K562 (cell line): ENCODE measurements around the gene CSPG5. TPM values are rescaled to one million over a fixed set of nuclear protein-coding genes. Genes with fewer than 3 reads are reported as not detected.

Source experiments
- ATAC-seq: fragments of 200-7000 bp; cut with Tn5 transposase; 3 replicates; pipeline ENCODE4 v1.9.1; 2020; ENCODE audit warnings: moderate library complexity
- BruUV-seq: library from RNA; stranded (reverse); fragments of 400-500 nt; replicated peaks from 2 replicates; lab custom pipeline; 2021; lab: Mats Ljungman, UMichigan
- CTCF ChIA-PET: fragments of 300-600 bp; formaldehyde crosslinking; extraction: SDS; loops from one replicate; lab custom pipeline; 2021; ENCODE audit warnings: low intra/inter-chr PET ratio; lab: Yijun Ruan, JAX
- POLR2A ChIA-PET: fragments of 300-600, 350-650 bp; sonication (Branson Sonifier 250); formaldehyde crosslinking; extraction: SDS; loops from one replicate; lab custom pipeline; 2021; ENCODE audit warnings: antibody characterized with exemption, inconsistent platforms; lab: Yijun Ruan, JAX
- DNase-seq, 4 experiments: peaks; one replicate each; pipeline versions ENCODE4 v3.0.0 to v3.0.0-alpha.2; 2011 to 2018; ENCODE audit warnings: low spot score in 3 of 4, mixed read lengths in 3 of 4; ENCODE audit errors: extremely low read depth in 1 of 4
- FAIRE-seq: peaks from 2 replicates; lab custom pipeline; 2011; peaks lifted over from hg19 to GRCh38; lab: Jason Lieb, UNC
- H2AFZ ChIP-seq: 2 replicates; pipeline ENCODE4 v1.6.0; 2011; ENCODE audit warnings: low read depth, low read length, control low read depth, inconsistent platforms
- H3K27ac ChIP-seq: fragments of 200-600 bp; 3 replicates; pipeline ENCODE4 v1.8.0; 2011; ENCODE audit warnings: low read depth, mild to moderate bottlenecking, control low read depth, inconsistent platforms, low read length, moderate library complexity, mixed read lengths; ENCODE audit errors: extremely low read depth
- H3K27me3 ChIP-seq, 2 experiments: fragments of 300-600 bp in 1 of 2; 2 replicates in 1 of 2; 3 replicates in 1 of 2; pipeline versions ENCODE4 v1.6.0 to v1.8.0; 2011; ENCODE audit warnings: inconsistent platforms in 2 of 2, low read length in 2 of 2, mild to moderate bottlenecking in 1 of 2, mixed read lengths in 1 of 2, moderate library complexity in 1 of 2; ENCODE audit not compliant: control insufficient read depth in 2 of 2, insufficient read depth in 2 of 2
- H3K36me3 ChIP-seq: fragments of 300-600 bp; 3 replicates; pipeline ENCODE4 v1.8.0; 2011; ENCODE audit warnings: mild to moderate bottlenecking, low read length, inconsistent platforms; ENCODE audit not compliant: control insufficient read depth, insufficient read depth
- H3K4me1 ChIP-seq, 2 experiments: fragments of 200-600 bp in 1 of 2; replicated peaks in 1 of 2; 2 replicates in 1 of 2; 3 replicates in 1 of 2; pipeline versions ENCODE4 v1.5.1 to v1.8.0; 2011; ENCODE audit warnings: inconsistent platforms in 2 of 2, low read length in 2 of 2, mild to moderate bottlenecking in 1 of 2, mixed read lengths in 1 of 2, moderate library complexity in 1 of 2; ENCODE audit not compliant: control insufficient read depth in 2 of 2, insufficient read depth in 2 of 2
- H3K4me2 ChIP-seq: 2 replicates; pipeline ENCODE4 v1.6.1; 2011; ENCODE audit warnings: low read length, control low read depth, inconsistent platforms, mixed read lengths; ENCODE audit not compliant: insufficient read depth
- H3K4me3 ChIP-seq: fragments of 200-600 bp; sonication (generic), shearing (Covaris generic); 2 replicates; pipeline ENCODE4 v1.5.1; 2016; ENCODE audit warnings: control low read depth, inconsistent platforms
- H3K79me2 ChIP-seq: fragments of 200-600 bp; 3 replicates; pipeline ENCODE4 v1.8.0; 2011; ENCODE audit warnings: low read length, inconsistent platforms; ENCODE audit not compliant: control insufficient read depth, insufficient read depth
- H3K9ac ChIP-seq, 2 experiments: 2 replicates each; pipeline versions ENCODE4 v1.6.0 to v1.6.1; 2011; ENCODE audit warnings: low read depth in 2 of 2, low read length in 2 of 2, control low read depth in 1 of 2, inconsistent platforms in 1 of 2, mild to moderate bottlenecking in 1 of 2, mixed read lengths in 1 of 2; ENCODE audit not compliant: insufficient read depth in 1 of 2
- H3K9me1 ChIP-seq: one replicate; pipeline ENCODE4 v1.6.0; 2011; ENCODE audit warnings: inconsistent platforms, mild to moderate bottlenecking, low read length, moderate library complexity; ENCODE audit not compliant: control insufficient read depth, insufficient read depth
- H3K9me3 ChIP-seq: replicated peaks from 2 replicates; pipeline ENCODE4 v1.5.1; 2011; ENCODE audit warnings: low read depth, low read length, inconsistent platforms; ENCODE audit not compliant: control insufficient read depth, insufficient read depth
- H4K20me1 ChIP-seq: replicated peaks from 2 replicates; pipeline ENCODE4 v1.6.1; 2011; ENCODE audit warnings: low read length, inconsistent platforms, mixed read lengths; ENCODE audit not compliant: control insufficient read depth, insufficient read depth
- ATF7 ChIP-seq: fragments of 450-650 bp; IDR thresholded peaks from 2 replicates; pipeline ENCODE4 v1.7.1; 2014; ENCODE audit warnings: mild to moderate bottlenecking, moderate library complexity
- BACH1 ChIP-seq: fragments of 200-800 bp; sonication (Bioruptor generic); IDR thresholded peaks from 2 replicates; pipeline ENCODE4 v1.6.1; 2016; ENCODE audit warnings: missing genetic modification characterization, missing compliant biosample characterization
- BDP1 ChIP-seq: IDR thresholded peaks from 3 replicates; pipeline ENCODE4 v1.6.1; 2011; ENCODE audit not compliant: insufficient read length, insufficient read depth
- CBFA2T2 ChIP-seq: fragments of 450-650 bp; conservative IDR thresholded peaks from 2 replicates; pipeline ENCODE4 v1.6.1; 2017; ENCODE audit warnings: mild to moderate bottlenecking
- DIDO1 ChIP-seq: fragments of 450-650 bp; IDR thresholded peaks from 2 replicates; pipeline ENCODE4 v1.6.1; 2016; ENCODE audit warnings: low read depth, missing biosample characterization, missing genetic modification characterization
- E2F3 ChIP-seq: fragments of 250-450 bp; sonication (Bioruptor Pico); IDR thresholded peaks from 2 replicates; pipeline ENCODE4 v1.4.0; 2020; ENCODE audit warnings: mild to moderate bottlenecking
- FOS ChIP-seq: IDR thresholded peaks from 3 replicates; pipeline ENCODE4 v1.6.1; 2011; ENCODE audit not compliant: insufficient read length; ENCODE audit errors: extremely low read depth
- KLF6 ChIP-seq: fragments of 250-450 bp; sonication (Bioruptor Pico); IDR thresholded peaks from 2 replicates; pipeline ENCODE4 v1.4.0; 2020; ENCODE audit warnings: mild to moderate bottlenecking, moderate library complexity, borderline replicate concordance
- MAX ChIP-seq: sonication (generic); formaldehyde crosslinking; IDR thresholded peaks from 2 replicates; pipeline ENCODE4 v1.9.0; 2022; ENCODE audit warnings: mild to moderate bottlenecking, missing genetic modification reagents
- MEF2D ChIP-seq: conservative IDR thresholded peaks from 2 replicates; pipeline ENCODE4 v1.6.1; 2016; ENCODE audit warnings: low read depth, missing genetic modification characterization, missing compliant biosample characterization
- NCOA1 ChIP-seq: fragments of 450-650 bp; IDR thresholded peaks from 2 replicates; pipeline ENCODE4 v1.6.1; 2016; ENCODE audit warnings: low read depth
- NFIC ChIP-seq: fragments of 450-650 bp; IDR thresholded peaks from 2 replicates; pipeline ENCODE4 v1.6.1; 2017; ENCODE audit warnings: mild to moderate bottlenecking, inconsistent platforms
- NONO ChIP-seq, 2 experiments: fragments of 200-400 bp in 1 of 2; fragments of 450-650 bp in 1 of 2; formaldehyde crosslinking in 1 of 2; IDR thresholded peaks; 2 replicates each; pipeline ENCODE4 v1.6.1; 2017; ENCODE audit warnings: low read depth in 2 of 2, mild to moderate bottlenecking in 2 of 2, moderate library complexity in 2 of 2, low read length in 1 of 2
- PHB2 ChIP-seq: fragments of 450-650 bp; IDR thresholded peaks from 2 replicates; pipeline ENCODE4 v1.6.1; 2017; ENCODE audit warnings: low read depth
- PYGO2 ChIP-seq: fragments of 450-650 bp; IDR thresholded peaks from 2 replicates; pipeline ENCODE4 v1.6.1; 2016; ENCODE audit warnings: mild to moderate bottlenecking, missing genetic modification characterization, moderate library complexity, missing compliant biosample characterization
- SIRT6 ChIP-seq: IDR thresholded peaks from one replicate; pipeline ENCODE4 v1.6.1; 2012; ENCODE audit warnings: low read depth, mild to moderate bottlenecking, control low read depth, inconsistent platforms, low read length, moderate library complexity
- SRF ChIP-seq, 2 experiments: fragments of 250-450, 450-650 bp in 1 of 2; sonication (Bioruptor Pico) in 1 of 2; sonication (generic) in 1 of 2; formaldehyde crosslinking; IDR thresholded peaks; 2 replicates each; pipeline versions ENCODE4 v1.5.0 to v1.5.1; 2020 to 2022; ENCODE audit warnings: mild to moderate bottlenecking in 1 of 2, missing genetic modification reagents in 1 of 2
- STAT5A ChIP-seq: IDR thresholded peaks from 2 replicates; pipeline ENCODE4 v1.6.1; 2012; ENCODE audit warnings: low read length, inconsistent platforms, borderline replicate concordance
- VEZF1 ChIP-seq: fragments of 200-800 bp; sonication (Bioruptor generic); IDR thresholded peaks from 2 replicates; pipeline ENCODE4 v1.6.1; 2017; ENCODE audit warnings: missing genetic modification characterization, missing compliant biosample characterization
- ZBTB12 ChIP-seq: fragments of 250-450 bp; sonication (Bioruptor Pico); IDR thresholded peaks from 2 replicates; pipeline ENCODE4 v1.4.0; 2020
- ZKSCAN3 ChIP-seq: fragments of 250-450 bp; sonication (Bioruptor Pico); IDR thresholded peaks from 2 replicates; pipeline ENCODE4 v1.4.0; 2020
- ZNF445 ChIP-seq: fragments of 250-450 bp; sonication (Bioruptor Pico); IDR thresholded peaks from 2 replicates; pipeline ENCODE4 v1.4.0; 2020; ENCODE audit warnings: low read depth, mild to moderate bottlenecking, moderate library complexity
- ZNF785 ChIP-seq: fragments of 250-450 bp; sonication (Bioruptor Pico); IDR thresholded peaks from 2 replicates; pipeline ENCODE4 v1.4.0; 2020; ENCODE audit warnings: mild to moderate bottlenecking
- in situ Hi-C: fragments of 300-500 bp; cut with MboI; formaldehyde crosslinking; loops from 4 replicates; pipeline ENCODE4 v1.15.0; 2018; ENCODE audit warnings: inconsistent platforms, mixed read lengths
- intact Hi-C: fragments of 100-400 bp; cut with micrococcal nuclease; formaldehyde crosslinking; loops from 2 replicates; pipeline ENCODE4 v1.14.2; 2022
- polyA plus RNA-seq, 8 experiments: library from polyadenylated mRNA; depleted of rRNA in 4 of 8; stranded (reverse) in 5 of 8; unstranded in 3 of 8; fragments of >200 nt; fragmentation: Nextera tagmentation in 2 of 8; fragmentation: Illumina TruSeq in 1 of 8; extraction: Ambion mirVana in 2 of 8; extraction: Trizol in 1 of 8; gene quantifications; 2 replicates each; pipeline versions ENCODE4 v1.2.1 to v1.2.3, GENCODE V29; 2011 to 2014; ENCODE audit warnings: inconsistent platforms in 1 of 8, missing spikeins in 1 of 8
- total RNA-seq, 7 experiments: library from RNA; depleted of rRNA in 6 of 7; stranded (reverse); fragments of >200 nt in 6 of 7; fragmentation: Illumina TruSeq in 2 of 7; extraction: Trizol in 2 of 7; gene quantifications; 2 replicates each; pipeline versions ENCODE4 v1.2.1 to v1.2.3, GENCODE V29; 2011 to 2021; ENCODE audit warnings: low replicate concordance in 1 of 7

Gene CSPG5
- total and polyA plus RNA-seq, 9 of the 15 experiments (the other 6 are each of a cell fraction or from before 2014, with no cell fraction given) = 0.06 to 3.3 (median 2.4) TPM

- intact Hi-C loops = no loop called here
- CTCF ChIA-PET = no interaction called here
- Histone ChIP-seq H3K27me3 (no peaks in the 10 kb centered on the region), H3K27ac (no peak overlapping the region), H3K4me1 (no peaks in the 10 kb centered on the region), H3K9me1 (no peaks in the 10 kb centered on the region), H3K79me2 (no peaks in the 10 kb centered on the region), H3K4me2 (no peak overlapping the region), H3K9ac (no peak overlapping the region), H4K20me1 (no peaks in the 10 kb centered on the region; the same call in 1 of the 2 replicates), H3K4me3 (no peak overlapping the region), H3K9me3 (no peaks in the 10 kb centered on the region), H3K36me3 (peaks cover 90% of the 10 kb centered on the region), H2AFZ (no peak overlapping the region)
- in situ Hi-C loops = no loop called here
- peak; percentile 45; the same call in 2 of the 3 replicates for ATAC-seq
- no TSS peak for BruUV-seq
- peak in 1 of 4 experiments; percentile 9 for DNase-seq
- FAIRE-seq = peak; percentile 40
- POLR2A ChIA-PET = interaction anchor here (0.6 to 2.2 kb wide), 4 partner anchors 8 to 175 kb away, joined by 3 to 7 read pairs (median 4); no protein-coding TSS in a partner anchor
- TF ChIP-seq CBFA2T2 = no peak
- no peak for TF ChIP-seq NCOA1
- no peak for TF ChIP-seq VEZF1 (CRISPR knock-in tag)
- TF ChIP-seq PYGO2 (tag) = no peak
- TF ChIP-seq DIDO1 (tag) = no peak
- TF ChIP-seq BDP1 = no peak
- no peak for TF ChIP-seq FOS
- no peak for TF ChIP-seq BACH1 (tag)
- no peak for TF ChIP-seq NONO (IDR thresholded peaks at IDR 0.05; ENCODE audit: low read depth in 2 of 2, low read length in 1 of 2)
- TF ChIP-seq KLF6 = no peak
- TF ChIP-seq MAX (CRISPR knock-in tag) = no peak
- TF ChIP-seq ZBTB12 (CRISPR knock-in tag) = no peak
- no peak for TF ChIP-seq E2F3 (CRISPR knock-in tag)
- TF ChIP-seq PHB2 = no peak
- no peak for TF ChIP-seq ZNF445 (CRISPR knock-in tag)
- TF ChIP-seq NFIC = peak; percentile 40; the same call in 1 of the 2 replicates
- 0 out of 4 replicates have a peak, but pooled peaks of 1 of the 2 experiments have one; percentile 21 for TF ChIP-seq SRF (CRISPR knock-in tag; IDR thresholded peaks at IDR 0.05)
- peak; percentile 71 for TF ChIP-seq ATF7
- no peak for TF ChIP-seq STAT5A
- no peak for TF ChIP-seq ZKSCAN3 (CRISPR knock-in tag)
- no peak for TF ChIP-seq MEF2D (tag)
- TF ChIP-seq SIRT6 = no peak
- TF ChIP-seq ZNF785 (CRISPR knock-in tag) = no peak
Measured at GRCh38 chr3:47612178-47612577, 33.5 kb upstream of the CSPG5 start.
